HepG2 (cell line): Measurements from ENCODE around the gene CPNE4. TPM values are rescaled to one million over a fixed set of nuclear protein-coding genes. Genes with fewer than 3 reads are reported as not detected.

Source experiments
- ATAC-seq: fragments of 200-7000 bp; cut with Tn5 transposase; 3 replicates; pipeline ENCODE4 v1.9.1; 2020; ENCODE audit warnings: mild to moderate bottlenecking, moderate library complexity
- BruUV-seq: library from RNA; stranded (reverse); fragments of 400-500 nt; replicated peaks from 2 replicates; lab custom pipeline; 2021; lab: Mats Ljungman, UMichigan
- CTCF ChIA-PET: fragments of 300-600 bp; formaldehyde crosslinking; extraction: SDS; loops from one replicate; lab custom pipeline; 2021; ENCODE audit warnings: low total read pairs, inconsistent platforms, low intra/inter-chr PET ratio; lab: Yijun Ruan, JAX
- POLR2A ChIA-PET: fragments of 350-600 bp; sonication (Branson Sonifier 250); formaldehyde crosslinking; loops from one replicate; lab custom pipeline; 2020; ENCODE audit warnings: antibody characterized with exemption, inconsistent platforms; lab: Yijun Ruan, JAX
- DNase-seq: peaks from one replicate; pipeline ENCODE4 v3.0.0-alpha.2; 2015; ENCODE audit warnings: low spot score
- FAIRE-seq: peaks from 3 replicates; lab custom pipeline; 2011; peaks lifted over from hg19 to GRCh38; lab: Jason Lieb, UNC
- H2AFZ ChIP-seq: one replicate; pipeline ENCODE4 v1.6.1; 2011; ENCODE audit warnings: low read length, inconsistent platforms
- H3K27ac ChIP-seq: fragments of 300-600 bp; 3 replicates; pipeline ENCODE4 v1.8.0; 2011; ENCODE audit warnings: mixed run types, mild to moderate bottlenecking, mixed read lengths, low read length, inconsistent platforms; ENCODE audit not compliant: insufficient read depth; ENCODE audit errors: extremely low read length
- H3K27me3 ChIP-seq, 2 experiments: fragments of 200-600 bp in 1 of 2; 2 replicates in 1 of 2; 3 replicates in 1 of 2; pipeline versions ENCODE4 v1.6.0 to v1.8.0; 2011; ENCODE audit warnings: low read length in 2 of 2, mild to moderate bottlenecking in 2 of 2, moderate library complexity in 2 of 2, inconsistent platforms in 1 of 2; ENCODE audit not compliant: insufficient read depth in 2 of 2, control insufficient read depth in 1 of 2
- H3K36me3 ChIP-seq, 2 experiments: fragments of 200-600 bp in 1 of 2; replicated peaks in 1 of 2; 2 replicates in 1 of 2; 3 replicates in 1 of 2; pipeline versions ENCODE4 v1.5.1 to v1.8.0; 2011; ENCODE audit warnings: low read length in 2 of 2, inconsistent platforms in 1 of 2; ENCODE audit not compliant: insufficient read depth in 2 of 2, control insufficient read depth in 1 of 2
- H3K4me1 ChIP-seq: 2 replicates; pipeline ENCODE4 v1.5.1; 2012; ENCODE audit warnings: low read length, inconsistent platforms; ENCODE audit not compliant: insufficient read depth
- H3K4me2 ChIP-seq: 2 replicates; pipeline ENCODE4 v1.6.0; 2011; ENCODE audit warnings: low read depth, low read length, inconsistent platforms
- H3K4me3 ChIP-seq, 3 experiments: fragments of 200-600 bp in 1 of 3; sonication (generic), shearing (Covaris generic) in 1 of 3; replicated peaks in 1 of 3; 2 replicates each; pipeline ENCODE4 v1.5.1; 2011 to 2016; ENCODE audit warnings: low read length in 3 of 3, inconsistent platforms in 2 of 3, low read depth in 2 of 3, mild to moderate bottlenecking in 2 of 3, control low read depth in 1 of 3, mixed read lengths in 1 of 3; ENCODE audit not compliant: insufficient read depth in 1 of 3
- H3K79me2 ChIP-seq: one replicate; pipeline ENCODE4 v1.6.1; 2011; ENCODE audit warnings: low read length, inconsistent platforms; ENCODE audit not compliant: insufficient read depth
- H3K9ac ChIP-seq: 2 replicates; pipeline ENCODE4 v1.6.0; 2011; ENCODE audit warnings: mild to moderate bottlenecking, low read depth, low read length, inconsistent platforms; ENCODE audit not compliant: insufficient read depth
- H3K9me3 ChIP-seq: 2 replicates; pipeline ENCODE4 v1.5.1; 2012; ENCODE audit warnings: mild to moderate bottlenecking, low read length
- H4K20me1 ChIP-seq: 2 replicates; pipeline ENCODE4 v1.6.0; 2011; ENCODE audit warnings: inconsistent platforms, mild to moderate bottlenecking, low read length, moderate library complexity; ENCODE audit not compliant: insufficient read depth
- MBD4 ChIP-seq: IDR thresholded peaks from 2 replicates; pipeline ENCODE4 v1.6.1; 2012; ENCODE audit warnings: low read length, inconsistent platforms, borderline replicate concordance
- REST ChIP-seq, 2 experiments: IDR thresholded peaks; 2 replicates each; pipeline ENCODE4 v1.6.1; 2011 to 2012; ENCODE audit warnings: low read length in 2 of 2, borderline replicate concordance in 1 of 2, low read depth in 1 of 2, mild to moderate bottlenecking in 1 of 2, moderate library complexity in 1 of 2
- RFX5 ChIP-seq: IDR thresholded peaks from 2 replicates; pipeline ENCODE4 v1.6.1; 2011; ENCODE audit warnings: low read depth, low read length, improper control_type of control experiment
- ZNF337 ChIP-seq: sonication (generic); formaldehyde crosslinking; IDR thresholded peaks from 2 replicates; pipeline ENCODE4 v1.5.1; 2020; ENCODE audit warnings: missing genetic modification reagents, low read depth, mild to moderate bottlenecking, borderline replicate concordance
- ZNF672 ChIP-seq: sonication (generic); formaldehyde crosslinking; IDR thresholded peaks from 2 replicates; pipeline ENCODE4 v1.8.1; 2022; ENCODE audit warnings: missing genetic modification reagents
- ZNF678 ChIP-seq: sonication (generic); formaldehyde crosslinking; IDR thresholded peaks from 2 replicates; pipeline ENCODE4 v1.4.0; 2020; ENCODE audit warnings: mild to moderate bottlenecking, missing genetic modification reagents
- ZXDC ChIP-seq: sonication (generic); formaldehyde crosslinking; IDR thresholded peaks from 2 replicates; pipeline ENCODE4 v1.5.0; 2020; ENCODE audit warnings: mild to moderate bottlenecking, missing genetic modification reagents
- WGBS: methylation state at CpG from one replicate; pipeline ENCODE4 v1.1.6; 2017; ENCODE audit warnings: low lambda C conversion rate; 5-methylcytosine and 5-hydroxymethylcytosine counted together
- in situ Hi-C: cut with HindIII; loops from 2 replicates; pipeline ENCODE4 v1.10.0; 2017; ENCODE audit warnings: low pct_unique_long_range_greater_than_20kb; ENCODE audit not compliant: extremely low pct_ligation_motif_present
- intact Hi-C: fragments of 100-400 bp; cut with micrococcal nuclease; formaldehyde crosslinking; loops from one replicate; pipeline ENCODE4 v1.10.0; 2022; ENCODE audit not compliant: unreplicated experiment
- polyA plus RNA-seq, 8 experiments: library from polyadenylated mRNA; depleted of rRNA in 3 of 8; stranded (reverse) in 7 of 8; unstranded in 1 of 8; fragments of >200 nt; fragmentation: Illumina TruSeq in 4 of 8; extraction: Trizol in 4 of 8; gene quantifications; 2 replicates each; pipeline versions ENCODE4 v1.2.1 to v1.2.3, GENCODE V29; 2011 to 2016; ENCODE audit warnings: low read depth in 4 of 8, missing spikeins in 1 of 8, mixed read lengths in 1 of 8; ENCODE audit not compliant: insufficient read depth in 1 of 8
- total RNA-seq, 5 experiments: library from RNA; depleted of rRNA; stranded (reverse); fragments of >200 nt; fragmentation: Illumina TruSeq; extraction: Trizol; gene quantifications; 2 replicates each; pipeline ENCODE4 v1.2.3, GENCODE V29; 2016; ENCODE audit warnings: low read depth in 1 of 5
- TF ChIP-seq, protein P1 (sequence below): sonication (generic); formaldehyde crosslinking; IDR thresholded peaks from 2 replicates; pipeline ENCODE4 v1.5.1; 2020; ENCODE audit warnings: mild to moderate bottlenecking, missing genetic modification reagents
- TF ChIP-seq, protein P2 (sequence below): sonication (generic); formaldehyde crosslinking; IDR thresholded peaks from 2 replicates; pipeline ENCODE4 v1.4.0; 2020; ENCODE audit warnings: missing genetic modification reagents, borderline replicate concordance

CPNE4 gene
- total and polyA plus RNA-seq, 2 of the 13 experiments (the other 11 are each of a cell fraction or from before 2014, with no cell fraction given), result not detected

DNA sequence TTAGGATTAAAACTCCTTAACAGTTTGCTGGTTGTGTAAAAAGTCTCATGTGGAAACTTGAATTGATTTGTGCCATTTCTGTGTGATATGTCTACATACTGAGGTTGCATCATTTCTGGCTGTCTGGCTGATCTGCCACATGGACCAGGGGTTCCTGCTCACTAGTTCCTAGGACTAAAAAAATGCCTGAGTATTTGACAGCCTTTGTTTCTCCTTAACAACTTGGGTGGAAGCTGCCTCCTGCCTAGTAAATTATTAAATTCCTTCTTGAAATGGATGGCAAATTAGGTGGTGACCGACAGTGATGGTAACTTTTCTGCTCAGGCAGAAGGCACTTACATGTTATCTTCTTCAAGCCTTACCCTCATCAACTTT is 305.2 kb downstream of the CPNE4 start:
- ChIA-PET POLR2A (no interaction called here), CTCF (no interaction called here)
- in situ Hi-C loops (no loop called here), intact Hi-C loops (no loop called here)
- Histone ChIP-seq H3K4me1 (no peaks in the 10 kb centered on the region), H3K27me3 (no peaks in the 10 kb centered on the region), H3K36me3 (no peaks in the 10 kb centered on the region), H4K20me1 (no peaks in the 10 kb centered on the region), H3K4me2 (no peak overlapping the region), H3K79me2 (no peaks in the 10 kb centered on the region), H3K9ac (no peak overlapping the region), H3K27ac (no peak overlapping the region), H2AFZ (no peak overlapping the region), H3K4me3 (no peak overlapping the region), H3K9me3 (no peaks in the 10 kb centered on the region)
- FAIRE-seq, result no peak
- no peak for ATAC-seq
- WGBS, result 50% methylated on average over 1 of the region's 1 CpG
- no TSS peak for BruUV-seq
- DNase-seq, result no peak
- no peak for TF ChIP-seq RFX5
- no peak for TF ChIP-seq ZNF678
- TF ChIP-seq REST (IDR thresholded peaks at IDR 0.05; ENCODE audit: borderline replicate concordance in 1 of 2, low read depth in 1 of 2, low read length in 2 of 2), result no peak
- no peak for TF ChIP-seq ZXDC
- no peak for TF ChIP-seq ZNF672 (CRISPR knock-in tag)
- no peak for TF ChIP-seq MBD4
- TF ChIP-seq, protein P1, sequence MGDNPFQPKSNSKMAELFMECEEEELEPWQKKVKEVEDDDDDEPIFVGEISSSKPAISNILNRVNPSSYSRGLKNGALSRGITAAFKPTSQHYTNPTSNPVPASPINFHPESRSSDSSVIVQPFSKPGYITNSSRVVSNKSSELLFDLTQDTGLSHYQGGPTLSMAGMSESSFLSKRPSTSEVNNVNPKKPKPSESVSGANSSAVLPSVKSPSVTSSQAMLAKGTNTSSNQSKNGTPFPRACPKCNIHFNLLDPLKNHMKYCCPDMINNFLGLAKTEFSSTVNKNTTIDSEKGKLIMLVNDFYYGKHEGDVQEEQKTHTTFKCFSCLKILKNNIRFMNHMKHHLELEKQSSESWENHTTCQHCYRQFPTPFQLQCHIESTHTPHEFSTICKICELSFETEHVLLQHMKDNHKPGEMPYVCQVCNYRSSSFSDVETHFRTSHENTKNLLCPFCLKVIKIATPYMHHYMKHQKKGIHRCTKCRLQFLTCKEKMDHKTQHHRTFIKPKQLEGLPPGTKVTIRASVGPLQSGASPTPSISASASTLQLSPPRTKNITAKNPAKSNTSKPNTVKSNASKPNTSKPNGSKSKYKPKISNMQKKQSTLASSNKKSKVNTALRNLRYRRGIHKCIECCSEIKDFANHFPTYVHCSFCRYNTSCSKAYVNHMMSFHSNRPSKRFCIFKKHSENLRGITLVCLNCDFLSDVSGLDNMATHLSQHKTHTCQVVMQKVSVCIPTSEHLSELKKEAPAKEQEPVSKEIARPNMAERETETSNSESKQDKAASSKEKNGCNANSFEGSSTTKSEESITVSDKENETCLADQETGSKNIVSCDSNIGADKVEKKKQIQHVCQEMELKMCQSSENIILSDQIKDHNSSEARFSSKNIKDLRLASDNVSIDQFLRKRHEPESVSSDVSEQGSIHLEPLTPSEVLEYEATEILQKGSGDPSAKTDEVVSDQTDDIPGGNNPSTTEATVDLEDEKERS (CRISPR knock-in tag), result no peak
- no peak for TF ChIP-seq ZNF337
- TF ChIP-seq, protein P2, sequence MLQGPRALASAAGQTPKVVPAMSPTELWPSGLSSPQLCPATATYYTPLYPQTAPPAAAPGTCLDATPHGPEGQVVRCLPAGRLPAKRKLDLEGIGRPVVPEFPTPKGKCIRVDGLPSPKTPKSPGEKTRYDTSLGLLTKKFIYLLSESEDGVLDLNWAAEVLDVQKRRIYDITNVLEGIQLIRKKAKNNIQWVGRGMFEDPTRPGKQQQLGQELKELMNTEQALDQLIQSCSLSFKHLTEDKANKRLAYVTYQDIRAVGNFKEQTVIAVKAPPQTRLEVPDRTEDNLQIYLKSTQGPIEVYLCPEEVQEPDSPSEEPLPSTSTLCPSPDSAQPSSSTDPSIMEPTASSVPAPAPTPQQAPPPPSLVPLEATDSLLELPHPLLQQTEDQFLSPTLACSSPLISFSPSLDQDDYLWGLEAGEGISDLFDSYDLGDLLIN (CRISPR knock-in tag), result no peak
